ENCODE results near the gene CSPG4. TPM values are rescaled to one million over a fixed set of nuclear protein-coding genes. Genes with fewer than 3 reads are reported as not detected.
"Not testable (repeated sequence)": the region's sequence is repeated elsewhere in the genome, so short reads cannot be mapped to it uniquely, and the experiment has no call there.

Gene CSPG4
- total and polyA plus RNA-seq, 12 donors, result 7.4 to 19.8 (median 12.1) TPM

GRCh38 chr15:75688831-75689230, 23.8 kb downstream of the CSPG4 start:
- ATAC-seq (no peak), DNase-seq (no peak)
- H3K27ac ChIP-seq, result no peak overlapping the region
- H3K4me3 ChIP-seq, result no peak overlapping the region
- H3K27me3 ChIP-seq, result peaks cover 0 to 23% (median 0%) of the 10 kb centered on the region in 7 donors
- intact Hi-C loops (cut with DNase I), result loop anchor here in 5 of 10 donors (5.0 to 10.0 kb wide), 4 partner anchors 38 to 113 kb away; no protein-coding TSS in a partner anchor
- no peak for TF ChIP-seq CTCF (IDR thresholded peaks at IDR 0.05)
- 95 to 96% methylated on average over 26 of the region's 26 CpGs for WGBS, 2 donors
- H3K4me1 ChIP-seq, result peaks cover under 1 to 18% (median 8%) of the 10 kb centered on the region in 9 donors
- peaks cover 0 to 53% (median 0%) of the 10 kb centered on the region in 9 donors for H3K36me3 ChIP-seq
- no peaks in the 10 kb centered on the region for H3K9me3 ChIP-seq

- Histone ChIP-seq H3K4me3 (no peak overlapping the region), H3K9me3 (no peaks in the 10 kb centered on the region), H3K27me3 (peaks cover 0 to 17% (median 0%) of the 10 kb centered on the region in 7 donors), H3K4me1 (peaks cover 1 to 18% (median 5%) of the 10 kb centered on the region in 9 donors), H3K27ac (no peak overlapping the region), H3K36me3 (peaks cover 0 to 53% (median 0%) of the 10 kb centered on the region in 9 donors)
- DNase-seq, result no peak
- ATAC-seq, result no peak
- no peak for TF ChIP-seq CTCF (IDR thresholded peaks at IDR 0.05)
- intact Hi-C loops (cut with DNase I), result loop anchor here in 5 of 10 donors (5.0 to 10.0 kb wide), 4 partner anchors 39 to 114 kb away; no protein-coding TSS in a partner anchor
- 90 to 94% methylated on average over 7 of the region's 7 CpGs for WGBS, 2 donors
Observed at GRCh38 chr15:75688278-75688557, 24.4 kb downstream of the CSPG4 start.

GRCh38 chr15:75687486-75688277, 25.0 kb downstream of the CSPG4 start:
- intact Hi-C loops (cut with DNase I), result loop anchor here in 6 of 10 donors (2.0 to 10.0 kb wide), 6 partner anchors 40 to 115 kb away; no protein-coding TSS in a partner anchor
- no peak for DNase-seq
- Histone ChIP-seq H3K4me3 (no peak overlapping the region), H3K27me3 (peaks cover 0 to 16% (median 0%) of the 10 kb centered on the region in 7 donors), H3K36me3 (peaks cover 0 to 53% (median 0%) of the 10 kb centered on the region in 9 donors), H3K4me1 (peaks cover 0 to 16% (median 5%) of the 10 kb centered on the region in 9 donors), H3K9me3 (no peaks in the 10 kb centered on the region), H3K27ac (no peak overlapping the region)
- WGBS, 2 donors, result 88 to 94% methylated on average over 44 of the region's 44 CpGs
- ATAC-seq, result no peak
- no peak for TF ChIP-seq CTCF (IDR thresholded peaks at IDR 0.05)

- peak; percentile 71 to 89 (median 76) for TF ChIP-seq CTCF (IDR thresholded peaks at IDR 0.05)
- H3K4me3 ChIP-seq, H3K27me3 ChIP-seq, H3K9me3 ChIP-seq, H3K27ac ChIP-seq: not testable (repeated sequence)
- ATAC-seq (peak; percentile 53 to 83 (median 75)), DNase-seq (peak; percentile 84 to 87)
- intact Hi-C loops (cut with DNase I), result loop anchor here in 6 of 10 donors (2.0 to 10.0 kb wide), 6 partner anchors 41 to 117 kb away; no protein-coding TSS in a partner anchor
- Histone ChIP-seq H3K4me1 (peaks cover 0 to 16% (median 5%) of the 10 kb centered on the region in 9 donors), H3K36me3 (peaks cover 0 to 55% (median 0%) of the 10 kb centered on the region in 9 donors)
- 33 to 36% methylated on average over 14 of the region's 14 CpGs for WGBS, 2 donors
Observed at GRCh38 chr15:75686212-75686642, 26.4 kb downstream of the CSPG4 start.

Data from heart right ventricle (tissue), 16 donors.